Measurements from ENCODE around the gene ABHD17A. TPM values are rescaled to one million over a fixed set of nuclear protein-coding genes. Genes with fewer than 3 reads are reported as not detected.

The ABHD17A gene
- total and polyA plus RNA-seq, 2 of the 8 experiments (the other 6 are each of a cell fraction or from before 2014, with no cell fraction given) = 41.2 to 87.4 TPM

DNA sequence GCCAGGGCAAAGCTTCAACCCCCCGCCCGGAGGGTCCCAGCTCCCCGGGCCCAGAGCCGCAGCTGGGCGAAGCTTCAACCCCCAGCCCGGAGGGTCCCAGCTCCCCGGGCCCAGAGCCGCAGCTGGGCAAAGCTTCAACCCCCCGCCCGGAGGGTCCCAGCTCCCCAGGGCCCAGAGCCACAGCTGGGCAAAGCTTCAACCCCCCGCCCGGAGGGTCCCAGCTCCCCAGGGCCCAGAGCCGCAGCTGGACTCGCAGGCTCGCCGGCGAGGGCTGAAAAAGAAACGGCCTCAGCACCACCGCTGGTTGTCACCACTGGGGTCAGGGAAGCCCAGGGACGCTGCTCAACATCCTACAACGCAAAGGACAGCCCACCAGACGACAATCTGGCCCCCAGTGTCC is 42.2 kb downstream of the ABHD17A start (continued):
- no peak for TF ChIP-seq KDM4A (IDR thresholded peaks at IDR 0.05; ENCODE audit: low read depth, low read length, severe bottlenecking)
- TF ChIP-seq, protein P1, sequence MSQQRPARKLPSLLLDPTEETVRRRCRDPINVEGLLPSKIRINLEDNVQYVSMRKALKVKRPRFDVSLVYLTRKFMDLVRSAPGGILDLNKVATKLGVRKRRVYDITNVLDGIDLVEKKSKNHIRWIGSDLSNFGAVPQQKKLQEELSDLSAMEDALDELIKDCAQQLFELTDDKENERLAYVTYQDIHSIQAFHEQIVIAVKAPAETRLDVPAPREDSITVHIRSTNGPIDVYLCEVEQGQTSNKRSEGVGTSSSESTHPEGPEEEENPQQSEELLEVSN (IDR thresholded peaks at IDR 0.05) = no peak
